Endothelial cell of umbilical vein (primary cell): ENCODE results near the gene GREB1. TPM values are rescaled to one million over a fixed set of nuclear protein-coding genes. Genes with fewer than 3 reads are reported as not detected.

Experiments
- BruUV-seq: library from RNA; stranded (reverse); fragments of 400-500 nt; replicated peaks from 2 replicates; lab custom pipeline; 2021; lab: Mats Ljungman, UMichigan
- CTCF ChIA-PET: fragments of 300-600, 350-600 bp; sonication (Branson Sonifier 250); formaldehyde crosslinking; loops from one replicate; lab custom pipeline; 2021; ENCODE audit warnings: antibody characterized with exemption, inconsistent platforms; lab: Charles Lee
- POLR2A ChIA-PET: fragments of 300-600, 350-600 bp; sonication (Branson Sonifier 250); formaldehyde crosslinking; loops from one replicate; lab custom pipeline; 2021; ENCODE audit warnings: antibody characterized with exemption, inconsistent platforms; lab: Charles Lee
- DNase-seq: peaks from one replicate; pipeline ENCODE4 v3.0.0-alpha.2; 2011; ENCODE audit warnings: low read depth, low spot score
- FAIRE-seq: peaks from 2 replicates; lab custom pipeline; 2011; peaks lifted over from hg19 to GRCh38; lab: Jason Lieb, UNC
- H2AFZ ChIP-seq: 2 replicates; pipeline ENCODE4 v1.6.0; 2012; ENCODE audit warnings: low read depth, low read length, control low read depth, inconsistent platforms
- H3K27ac ChIP-seq: 2 replicates; pipeline ENCODE4 v1.5.1; 2011; ENCODE audit warnings: low read depth, mild to moderate bottlenecking, control low read depth, low read length, moderate library complexity; ENCODE audit not compliant: insufficient read depth
- H3K27me3 ChIP-seq, 2 experiments: 2 replicates each; pipeline versions ENCODE4 v1.6.0 to v1.6.1; 2011; ENCODE audit warnings: low read length in 2 of 2, mixed read lengths in 1 of 2; ENCODE audit not compliant: control insufficient read depth in 2 of 2, insufficient read depth in 2 of 2
- H3K36me3 ChIP-seq, 2 experiments: 2 replicates in 1 of 2; 3 replicates in 1 of 2; pipeline ENCODE4 v1.5.1; 2011; ENCODE audit warnings: low read length in 2 of 2, mild to moderate bottlenecking in 1 of 2, moderate library complexity in 1 of 2; ENCODE audit not compliant: control insufficient read depth in 2 of 2, insufficient read depth in 2 of 2; ENCODE audit errors: extremely low read depth in 1 of 2
- H3K4me1 ChIP-seq: 3 replicates; pipeline ENCODE4 v1.5.1; 2011; ENCODE audit warnings: mild to moderate bottlenecking, low read length; ENCODE audit not compliant: control insufficient read depth, insufficient read depth; ENCODE audit errors: extremely low read depth
- H3K4me2 ChIP-seq: 2 replicates; pipeline ENCODE4 v1.6.1; 2011; ENCODE audit warnings: low read length, control low read depth, mixed read lengths; ENCODE audit not compliant: insufficient read depth
- H3K4me3 ChIP-seq, 3 experiments: fragments of 200-600 bp in 1 of 3; sonication (generic), shearing (Covaris generic) in 1 of 3; replicated peaks in 1 of 3; 2 replicates each; pipeline ENCODE4 v1.5.1; 2011 to 2016; ENCODE audit warnings: control low read depth in 3 of 3, low read length in 3 of 3, mild to moderate bottlenecking in 2 of 3, inconsistent platforms in 1 of 3, low read depth in 1 of 3, moderate library complexity in 1 of 3; ENCODE audit not compliant: insufficient read depth in 1 of 3
- H3K79me2 ChIP-seq: 2 replicates; pipeline ENCODE4 v1.6.0; 2012; ENCODE audit warnings: low read length, inconsistent platforms; ENCODE audit not compliant: control insufficient read depth, insufficient read depth
- H3K9ac ChIP-seq: replicated peaks from 2 replicates; pipeline ENCODE3; 2011; ENCODE audit warnings: low read length, control low read depth; ENCODE audit not compliant: insufficient read depth; ENCODE audit errors: extremely low read depth
- H3K9me1 ChIP-seq: replicated peaks from 3 replicates; pipeline ENCODE4 v1.6.0; 2011; ENCODE audit warnings: mild to moderate bottlenecking, low read length; ENCODE audit not compliant: control insufficient read depth, insufficient read depth; ENCODE audit errors: extremely low read depth
- H3K9me3 ChIP-seq: replicated peaks from 2 replicates; pipeline ENCODE4 v1.5.1; 2012; ENCODE audit warnings: low read length, inconsistent platforms; ENCODE audit not compliant: control insufficient read depth, insufficient read depth
- H4K20me1 ChIP-seq: replicated peaks from 2 replicates; pipeline ENCODE3; 2011; ENCODE audit warnings: mild to moderate bottlenecking, low read length; ENCODE audit not compliant: control insufficient read depth, insufficient read depth; ENCODE audit errors: extremely low read depth
- EZH2 ChIP-seq: IDR thresholded peaks from 2 replicates; pipeline ENCODE4 v1.6.1; 2012; ENCODE audit warnings: borderline replicate concordance, low read depth, mild to moderate bottlenecking, moderate library complexity, low read length, inconsistent platforms; ENCODE audit not compliant: severe bottlenecking
- FOS ChIP-seq: IDR thresholded peaks from 2 replicates; pipeline ENCODE4 v1.6.1; 2011; ENCODE audit warnings: mild to moderate bottlenecking, low read length, moderate library complexity, borderline replicate concordance; ENCODE audit not compliant: insufficient read depth
- GATA2 ChIP-seq: IDR thresholded peaks from 2 replicates; pipeline ENCODE4 v1.7.0; 2011; ENCODE audit warnings: low read depth, mild to moderate bottlenecking, moderate library complexity, mixed read lengths, low read length; ENCODE audit not compliant: insufficient read length, insufficient read depth
- JUN ChIP-seq: IDR thresholded peaks from 2 replicates; pipeline ENCODE4 v1.6.1; 2011; ENCODE audit warnings: borderline replicate concordance, low read depth; ENCODE audit not compliant: insufficient read length, insufficient read depth
- MYC ChIP-seq: IDR thresholded peaks from one replicate; pipeline ENCODE4 v1.6.1; 2011; ENCODE audit warnings: mild to moderate bottlenecking, low read depth, low read length
- POLR2A ChIP-seq: IDR thresholded peaks from 2 replicates; pipeline ENCODE4 v1.6.1; 2012; ENCODE audit warnings: low read depth, mild to moderate bottlenecking, control low read depth, low read length
- POLR2AphosphoS5 ChIP-seq: IDR thresholded peaks from 2 replicates; pipeline ENCODE4 v1.6.1; 2012; ENCODE audit warnings: low read depth, mild to moderate bottlenecking, control low read depth, low read length, moderate library complexity; ENCODE audit not compliant: insufficient read depth
- dilution Hi-C: fragments of 300-500 bp; cut with MboI; formaldehyde crosslinking; loops from one replicate; pipeline ENCODE4 v1.15.0; 2019; ENCODE audit warnings: low sequenced_read_pairs; ENCODE audit not compliant: extremely low pct_ligation_motif_present
- intact Hi-C: fragments of 100-400 bp; cut with micrococcal nuclease; formaldehyde crosslinking; loops from one replicate; pipeline ENCODE4 v1.10.0; 2022
- polyA plus RNA-seq, 4 experiments: library from polyadenylated mRNA; depleted of rRNA in 3 of 4; stranded (reverse) in 3 of 4; unstranded in 1 of 4; fragments of >200 nt; gene quantifications; 2 replicates each; pipeline versions ENCODE4 v1.2.1 to v1.2.3, GENCODE V29; 2011 to 2012; ENCODE audit warnings: missing spikeins in 1 of 4
- total RNA-seq: library from RNA; stranded (reverse); gene quantifications from 2 replicates; pipeline ENCODE4 v1.2.3, GENCODE V29; 2021
- TF ChIP-seq, protein P1 (sequence below), 2 donors: IDR thresholded peaks; 1 replicate in 1 of 2; 2 replicates in 1 of 2; pipeline ENCODE4 v1.5.1; 2011; ENCODE audit warnings: low read length in 2 of 2, mild to moderate bottlenecking in 2 of 2, moderate library complexity in 2 of 2, control low read depth in 1 of 2, inconsistent platforms in 1 of 2, low read depth in 1 of 2; ENCODE audit not compliant: insufficient read depth in 1 of 2; ENCODE audit errors: extremely low read depth in 1 of 2
- TF ChIP-seq, protein P2 (sequence below): IDR thresholded peaks from 2 replicates; pipeline ENCODE4 v1.6.1; 2011; ENCODE audit not compliant: insufficient read depth, insufficient read length

Gene GREB1
- total and polyA plus RNA-seq, 2 donors (not counting 3 experiments of a cell fraction or from before 2014, with no cell fraction given) = 0.17 to 0.58 TPM

DNA sequence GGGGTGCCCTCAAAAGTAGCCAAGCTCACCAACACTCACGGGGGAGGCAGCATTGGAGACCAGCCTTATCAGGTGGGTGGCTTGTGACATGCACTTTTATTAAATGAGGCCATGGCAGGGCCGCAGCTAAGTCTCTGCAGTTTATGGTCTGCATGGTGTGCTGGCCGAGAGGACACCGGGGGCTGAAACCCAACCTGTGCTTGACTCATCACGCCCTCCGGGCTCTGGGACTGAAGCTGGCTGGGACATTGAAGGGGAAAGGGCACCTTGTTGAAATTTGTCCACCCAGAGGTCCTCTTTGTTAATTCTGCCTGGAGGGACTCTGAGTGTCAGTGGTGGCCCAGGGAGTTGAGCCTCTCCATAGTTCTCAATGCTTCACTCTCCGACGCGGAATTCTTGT lies 153.9 kb downstream of the GREB1 start:
- DNase-seq (no peak), FAIRE-seq (no peak)
- no peaks in the 10 kb centered on the region for H3K9me1 ChIP-seq
- peaks cover 3% of the 10 kb centered on the region for H3K4me1 ChIP-seq
- no peaks in the 10 kb centered on the region for H3K36me3 ChIP-seq
- H4K20me1 ChIP-seq = no peaks in the 10 kb centered on the region
- no peak overlapping the region for H2AFZ ChIP-seq
- TF ChIP-seq FOS = no peak
- TF ChIP-seq EZH2 = no peak
- TF ChIP-seq MYC = no peak
- TF ChIP-seq, protein P1, sequence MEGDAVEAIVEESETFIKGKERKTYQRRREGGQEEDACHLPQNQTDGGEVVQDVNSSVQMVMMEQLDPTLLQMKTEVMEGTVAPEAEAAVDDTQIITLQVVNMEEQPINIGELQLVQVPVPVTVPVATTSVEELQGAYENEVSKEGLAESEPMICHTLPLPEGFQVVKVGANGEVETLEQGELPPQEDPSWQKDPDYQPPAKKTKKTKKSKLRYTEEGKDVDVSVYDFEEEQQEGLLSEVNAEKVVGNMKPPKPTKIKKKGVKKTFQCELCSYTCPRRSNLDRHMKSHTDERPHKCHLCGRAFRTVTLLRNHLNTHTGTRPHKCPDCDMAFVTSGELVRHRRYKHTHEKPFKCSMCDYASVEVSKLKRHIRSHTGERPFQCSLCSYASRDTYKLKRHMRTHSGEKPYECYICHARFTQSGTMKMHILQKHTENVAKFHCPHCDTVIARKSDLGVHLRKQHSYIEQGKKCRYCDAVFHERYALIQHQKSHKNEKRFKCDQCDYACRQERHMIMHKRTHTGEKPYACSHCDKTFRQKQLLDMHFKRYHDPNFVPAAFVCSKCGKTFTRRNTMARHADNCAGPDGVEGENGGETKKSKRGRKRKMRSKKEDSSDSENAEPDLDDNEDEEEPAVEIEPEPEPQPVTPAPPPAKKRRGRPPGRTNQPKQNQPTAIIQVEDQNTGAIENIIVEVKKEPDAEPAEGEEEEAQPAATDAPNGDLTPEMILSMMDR (IDR thresholded peaks at IDR 0.05; ENCODE audit: extremely low read depth in 1 of 2, insufficient read depth in 1 of 2, low read depth in 1 of 2, low read length in 2 of 2) = no peak
- TF ChIP-seq, protein P2, sequence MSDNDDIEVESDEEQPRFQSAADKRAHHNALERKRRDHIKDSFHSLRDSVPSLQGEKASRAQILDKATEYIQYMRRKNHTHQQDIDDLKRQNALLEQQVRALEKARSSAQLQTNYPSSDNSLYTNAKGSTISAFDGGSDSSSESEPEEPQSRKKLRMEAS = no peak
- TF ChIP-seq GATA2 = no peak
- no peak for TF ChIP-seq POLR2AphosphoS5
- no peak for TF ChIP-seq POLR2A
- no peak for TF ChIP-seq JUN
- H3K27ac ChIP-seq = no peak overlapping the region
- intact Hi-C loops (loop anchor here (1.0 kb wide), 3 partner anchors 57 to 97 kb away; no protein-coding TSS in a partner anchor), dilution Hi-C loops (no loop called here)
- H3K4me3 ChIP-seq = no peak overlapping the region
- H3K9ac ChIP-seq = no peak overlapping the region
- H3K4me2 ChIP-seq = no peak overlapping the region
- ChIA-PET POLR2A (interaction anchor here (0.9 kb wide), 1 partner anchor 56 kb away, joined by 3 read pairs; no protein-coding TSS in a partner anchor), CTCF (interaction anchor here (0.7 to 5.7 kb wide), 35 partner anchors 10 to 865 kb away, joined by 3 to 188 read pairs (median 5); partner anchors contain the start of genes LPIN1 and NTSR2)
- BruUV-seq = no TSS peak
- no peaks in the 10 kb centered on the region for H3K79me2 ChIP-seq
- H3K9me3 ChIP-seq = no peaks in the 10 kb centered on the region
- peaks cover 4 to 9% of the 10 kb centered on the region in 2 experiments for H3K27me3 ChIP-seq
